ENCODE results near the gene HSD17B11.

- TF ChIP-seq, protein P1, sequence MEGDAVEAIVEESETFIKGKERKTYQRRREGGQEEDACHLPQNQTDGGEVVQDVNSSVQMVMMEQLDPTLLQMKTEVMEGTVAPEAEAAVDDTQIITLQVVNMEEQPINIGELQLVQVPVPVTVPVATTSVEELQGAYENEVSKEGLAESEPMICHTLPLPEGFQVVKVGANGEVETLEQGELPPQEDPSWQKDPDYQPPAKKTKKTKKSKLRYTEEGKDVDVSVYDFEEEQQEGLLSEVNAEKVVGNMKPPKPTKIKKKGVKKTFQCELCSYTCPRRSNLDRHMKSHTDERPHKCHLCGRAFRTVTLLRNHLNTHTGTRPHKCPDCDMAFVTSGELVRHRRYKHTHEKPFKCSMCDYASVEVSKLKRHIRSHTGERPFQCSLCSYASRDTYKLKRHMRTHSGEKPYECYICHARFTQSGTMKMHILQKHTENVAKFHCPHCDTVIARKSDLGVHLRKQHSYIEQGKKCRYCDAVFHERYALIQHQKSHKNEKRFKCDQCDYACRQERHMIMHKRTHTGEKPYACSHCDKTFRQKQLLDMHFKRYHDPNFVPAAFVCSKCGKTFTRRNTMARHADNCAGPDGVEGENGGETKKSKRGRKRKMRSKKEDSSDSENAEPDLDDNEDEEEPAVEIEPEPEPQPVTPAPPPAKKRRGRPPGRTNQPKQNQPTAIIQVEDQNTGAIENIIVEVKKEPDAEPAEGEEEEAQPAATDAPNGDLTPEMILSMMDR (IDR thresholded peaks at IDR 0.05), result no peak
- TF ChIP-seq EZH2 (IDR thresholded peaks at IDR 0.05), result no peak
- TF ChIP-seq EZH2phosphoT487 (IDR thresholded peaks at IDR 0.05), result no peak
Observed at GRCh38 chr4:87382116-87382515, 8.9 kb downstream of the HSD17B11 start.
